Measurements from ENCODE around the gene BLCAP. TPM values are rescaled to one million over a fixed set of nuclear protein-coding genes. Genes with fewer than 3 reads are reported as not detected.

BLCAP gene
- polyA plus RNA-seq, 12 donors = 217 to 606 (median 482) TPM

- no peak for DNase-seq
These were observed 5.6 kb upstream of the BLCAP start for GRCh38 chr20:37533154-37533715.

- no peak for DNase-seq
These were observed 4.2 kb upstream of the BLCAP start for GRCh38 chr20:37531856-37532255.

GRCh38 chr20:37530696-37531095 lies 3.0 kb upstream of the BLCAP start:
- DNase-seq = no peak

- DNase-seq = no peak
These were observed 2.4 kb upstream of the BLCAP start for GRCh38 chr20:37529968-37530600.

GRCh38 chr20:37529214-37529967 lies 1.7 kb upstream of the BLCAP start:
- DNase-seq = no peak

GRCh38 chr20:37528446-37529213 lies 954 bp upstream of the BLCAP start:
- no peak for DNase-seq

GRCh38 chr20:37526839-37527637 lies 638 bp downstream of the BLCAP start:
- DNase-seq = no peak

GRCh38 chr20:37526238-37526838 lies 1.3 kb downstream of the BLCAP start:
- DNase-seq = no peak

- DNase-seq = no peak
These were observed 1.9 kb downstream of the BLCAP start for GRCh38 chr20:37525810-37526209.

- DNase-seq = no peak
These were observed 2.6 kb downstream of the BLCAP start for GRCh38 chr20:37524859-37525708.

- DNase-seq = no peak
These were observed 3.6 kb downstream of the BLCAP start for GRCh38 chr20:37523911-37524700.

GRCh38 chr20:37523012-37523391 lies 4.7 kb downstream of the BLCAP start:
- DNase-seq = no peak

- no peak for DNase-seq
These were observed 5.2 kb downstream of the BLCAP start for GRCh38 chr20:37522260-37523011.

GRCh38 chr20:37521061-37521771 lies 6.5 kb downstream of the BLCAP start, which contains the start of gene NNAT:
Gene NNAT (plus strand): TSS chr20:37521250. CDS start chr20:37521332, 82 bp downstream.
- DNase-seq = no peak

GRCh38 chr20:37520419-37520955 lies 7.2 kb downstream of the BLCAP start:
- DNase-seq = no peak

GRCh38 chr20:37519508-37520418 lies 7.9 kb downstream of the BLCAP start:
- DNase-seq = no peak

Measured in muscle of arm (tissue), 12 donors.